Epidermal melanocyte (primary cell): ENCODE results near the gene TBC1D16.

ENCODE experiments used
- DNase-seq: peaks from one replicate; pipeline ENCODE4 v3.0.0; 2011; ENCODE audit warnings: low spot score; ENCODE audit not compliant: insufficient read length

TBC1D16 gene

DNA sequence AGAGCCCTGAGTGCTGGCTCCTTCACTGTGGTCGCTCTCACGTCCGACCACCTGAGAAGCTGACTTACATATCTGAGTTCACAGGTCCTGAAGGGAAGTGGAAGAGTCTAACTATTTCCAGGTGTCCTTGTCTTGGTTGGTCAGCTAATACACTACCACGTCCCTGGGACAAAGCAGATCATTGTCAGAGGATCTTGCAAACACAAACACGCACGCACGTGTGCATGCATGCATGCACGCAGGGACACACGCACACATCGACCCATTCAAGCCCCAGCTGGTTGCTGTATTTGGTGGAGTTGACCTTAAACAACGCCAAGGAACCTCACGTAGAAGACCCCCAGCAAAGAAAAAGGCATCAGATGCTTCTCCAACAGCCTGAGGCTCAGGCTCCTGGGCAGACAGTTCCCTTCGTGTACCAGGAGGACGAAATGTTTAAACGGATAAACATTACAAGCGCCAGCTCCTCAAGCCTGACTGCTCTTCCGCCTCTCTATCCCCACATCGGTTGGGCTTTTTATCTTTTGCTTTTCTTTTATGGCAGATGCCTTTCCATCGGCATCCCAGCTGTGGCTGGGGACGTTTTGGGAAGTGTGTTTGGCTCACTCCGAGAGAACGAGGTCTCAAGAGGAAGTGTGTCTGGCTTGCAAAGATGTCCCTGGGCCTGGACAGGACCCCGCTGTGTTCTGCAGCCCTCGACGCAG, 95.8 kb downstream of the TBC1D16 start:
- DNase-seq, result peak; percentile 16

DNA sequence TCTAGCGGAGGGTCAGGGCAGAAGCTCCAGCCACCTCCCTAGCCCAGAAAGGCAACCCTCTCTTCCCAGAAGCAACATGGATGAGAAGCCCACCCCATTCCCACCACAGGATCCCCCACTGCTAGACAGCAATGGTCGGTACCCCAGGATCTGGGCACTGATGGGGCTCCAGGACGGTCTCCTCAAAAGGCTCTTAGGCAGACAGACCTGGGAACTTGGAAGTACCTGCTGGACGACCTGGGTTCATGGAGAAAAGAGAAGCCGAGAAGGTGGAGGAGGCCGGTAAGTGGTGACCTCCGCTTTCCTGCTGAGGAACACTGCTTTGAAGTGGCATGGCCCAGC, 96.6 kb downstream of the TBC1D16 start:
- no peak for DNase-seq

DNA sequence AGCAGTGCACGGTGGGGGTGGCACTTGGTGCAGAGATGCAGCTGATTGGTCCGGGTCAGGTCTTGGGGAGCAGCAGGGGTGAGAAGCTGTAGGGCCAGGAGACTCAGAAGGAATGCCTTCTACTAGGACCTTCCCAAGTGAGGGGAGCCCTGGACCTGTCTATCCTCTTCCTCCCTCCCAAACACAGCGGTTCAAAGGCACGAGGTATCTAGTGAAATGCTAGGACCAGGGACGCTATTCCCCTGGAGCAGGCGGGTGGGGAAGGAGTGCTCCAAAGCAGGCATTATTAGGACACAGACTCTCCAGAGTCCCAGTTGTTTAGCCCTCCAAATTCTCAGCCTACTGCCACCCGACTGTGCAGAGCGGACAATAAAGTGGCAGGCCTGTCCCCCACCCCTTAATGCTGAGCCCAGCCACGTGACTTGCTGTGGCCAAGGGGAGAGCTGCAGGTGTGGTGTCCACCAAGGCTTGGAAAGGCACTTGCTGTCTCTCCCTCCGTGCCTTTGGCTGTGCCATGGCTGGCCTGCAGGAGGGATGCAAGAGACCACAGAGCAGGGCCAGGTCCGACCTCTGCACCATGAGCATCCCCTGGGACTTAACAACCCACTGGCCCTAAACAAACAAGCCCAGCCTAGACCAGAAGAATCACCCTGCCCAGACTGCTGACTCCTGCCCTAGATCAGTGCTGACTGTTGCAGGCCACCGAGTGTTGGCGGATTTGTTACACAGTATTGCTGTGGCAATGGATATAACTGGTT, 97.2 kb downstream of the TBC1D16 start:
- no peak for DNase-seq

DNA sequence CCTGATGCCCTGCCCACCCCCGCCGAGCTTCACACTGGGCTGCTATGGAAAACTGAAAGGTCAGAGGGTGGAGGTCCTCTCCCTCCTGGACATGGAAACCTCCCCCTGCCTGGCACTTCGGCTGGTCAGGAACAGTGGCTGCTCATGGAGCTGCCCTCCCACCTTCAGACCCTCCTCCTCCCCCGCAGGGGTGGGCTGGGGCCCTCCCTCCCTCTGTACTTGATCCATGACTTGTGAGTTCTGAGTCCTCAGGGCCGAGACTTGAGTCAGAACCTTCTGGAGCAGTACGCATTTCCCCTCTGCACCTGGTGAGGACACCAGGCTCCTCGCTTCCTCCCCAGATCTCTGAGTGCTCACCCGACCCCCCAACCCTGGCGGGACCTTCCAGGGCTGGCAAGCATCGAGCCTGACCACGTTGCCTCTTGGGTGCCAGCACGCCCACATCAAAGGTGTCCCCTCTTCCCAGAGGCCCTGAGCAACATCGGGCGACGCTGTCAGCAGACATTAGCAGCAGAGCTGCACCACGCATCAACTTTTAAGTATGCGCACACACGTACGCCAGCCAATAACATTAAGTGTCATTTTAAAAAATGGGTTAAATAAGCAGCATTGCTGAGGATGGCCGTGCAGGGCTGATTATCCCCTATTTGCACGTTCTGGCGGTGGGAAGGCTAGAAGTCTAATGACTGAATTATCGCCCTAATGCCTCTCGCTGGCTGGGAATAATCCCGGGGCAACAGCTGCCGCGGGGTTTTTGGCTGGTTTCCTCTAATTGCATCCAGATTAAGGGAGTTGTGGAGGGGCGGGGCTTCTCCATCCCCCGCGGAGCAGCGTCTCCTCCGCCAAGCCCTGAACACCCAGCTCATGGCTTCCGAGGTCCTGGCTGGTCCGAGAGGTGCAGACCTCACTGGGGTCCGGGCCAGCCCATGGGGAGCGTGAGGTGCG, 98.0 kb downstream of the TBC1D16 start:
- DNase-seq, result no peak

DNA sequence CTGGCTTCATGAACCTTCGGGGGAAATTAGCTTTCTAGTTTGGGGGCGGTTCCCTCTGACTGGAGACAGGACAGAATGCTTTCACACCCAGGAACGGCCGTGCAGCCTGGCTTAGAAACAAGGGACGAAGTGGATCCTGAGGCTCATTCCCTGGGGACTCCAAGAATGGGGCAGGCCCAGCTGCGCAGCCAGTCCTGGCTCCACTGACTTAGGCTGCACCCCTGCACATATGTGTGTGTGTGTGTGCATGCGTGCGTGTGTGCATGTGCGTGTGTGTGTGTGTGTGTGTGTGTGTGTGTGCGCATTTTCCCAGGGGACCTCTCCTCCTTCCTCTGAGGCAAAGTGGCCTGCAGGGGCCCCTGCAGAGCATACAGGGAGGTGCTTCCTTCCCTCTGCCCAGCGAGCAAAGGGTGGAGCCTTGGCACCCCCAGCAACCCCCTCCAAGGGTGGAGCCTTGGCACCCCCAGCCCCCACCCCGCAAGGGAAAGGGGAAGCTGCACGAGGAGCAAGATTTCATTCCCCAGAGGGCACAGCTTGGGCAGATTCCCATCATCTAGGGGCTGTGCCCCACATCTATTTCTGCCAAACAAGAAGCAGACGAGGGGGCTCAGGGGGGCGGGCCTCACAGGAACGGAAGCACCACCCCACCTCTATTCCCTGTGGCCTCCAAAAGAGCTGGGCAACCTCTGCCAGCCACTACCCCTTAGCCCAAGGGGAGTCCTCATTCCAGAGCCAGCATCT, 98.9 kb downstream of the TBC1D16 start:
- DNase-seq, result no peak

DNA sequence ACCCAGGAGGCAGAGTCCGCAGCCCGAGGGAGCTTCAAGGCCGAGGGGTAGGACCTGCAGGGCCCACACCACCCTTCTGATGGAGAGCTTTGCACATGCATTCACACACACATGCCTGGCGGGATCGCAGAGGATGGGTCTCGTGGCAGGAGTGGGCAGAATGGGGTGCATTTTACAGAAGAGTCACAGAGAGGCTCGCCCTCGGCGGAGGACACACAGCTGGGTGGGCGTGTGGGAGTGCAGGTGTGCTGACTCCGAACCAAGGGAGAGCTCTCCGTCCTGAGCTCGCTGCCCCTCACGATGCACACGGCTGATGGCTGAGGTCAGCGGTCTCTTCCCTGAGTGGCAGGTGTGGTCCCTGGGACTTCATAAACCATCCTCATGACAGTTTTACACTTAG, 99.6 kb downstream of the TBC1D16 start:
- DNase-seq, result no peak

DNA sequence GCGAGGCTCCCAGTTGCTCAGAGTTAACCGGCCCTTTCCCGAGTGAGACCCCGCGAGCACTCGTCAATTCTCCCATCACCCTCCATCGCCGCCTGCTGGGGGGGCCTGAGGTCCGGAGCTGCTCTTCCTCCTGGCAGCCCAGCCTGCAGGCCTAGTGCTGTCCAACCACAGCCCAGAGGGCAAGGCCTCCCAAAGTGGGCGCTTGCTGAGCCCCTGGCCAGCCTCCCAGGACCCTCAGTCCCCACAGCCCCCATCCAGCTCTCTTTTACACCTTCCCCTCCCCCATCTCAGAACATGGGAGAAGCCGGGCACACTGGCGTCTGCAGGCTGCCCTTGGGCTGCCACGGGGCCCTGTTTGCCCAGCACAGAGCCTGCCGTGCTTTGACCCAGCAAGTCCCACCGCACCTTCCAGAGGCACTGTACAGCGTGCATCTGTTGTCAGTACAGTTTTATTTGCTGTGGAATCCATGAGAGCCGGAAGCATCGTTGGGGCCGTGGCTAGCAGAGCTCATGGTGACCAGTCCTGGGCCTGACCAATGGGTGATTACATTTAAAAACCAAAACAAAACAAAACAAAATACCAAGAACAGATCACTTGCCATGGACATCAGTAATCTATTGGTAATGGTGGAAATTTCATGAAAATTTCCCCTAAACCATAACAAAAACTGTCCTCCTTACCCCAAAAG, 100.3 kb downstream of the TBC1D16 start:
- no peak for DNase-seq

DNA sequence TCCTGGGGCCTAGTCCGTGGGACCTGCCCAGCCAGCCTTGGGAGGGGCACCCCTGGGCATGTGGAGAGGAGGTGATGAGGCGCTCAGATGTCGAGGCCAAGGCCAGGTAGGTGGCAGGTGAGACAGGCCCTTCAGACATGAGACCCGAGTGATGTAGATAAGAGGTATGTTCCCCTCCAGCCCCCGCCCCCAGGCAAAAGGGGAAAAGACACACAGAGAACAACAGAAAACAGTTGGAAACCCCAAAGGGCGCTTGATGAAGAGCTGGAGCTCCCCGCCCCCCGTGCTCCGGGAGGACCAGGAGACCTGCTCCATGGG, 101.1 kb downstream of the TBC1D16 start:
- no peak for DNase-seq

DNA sequence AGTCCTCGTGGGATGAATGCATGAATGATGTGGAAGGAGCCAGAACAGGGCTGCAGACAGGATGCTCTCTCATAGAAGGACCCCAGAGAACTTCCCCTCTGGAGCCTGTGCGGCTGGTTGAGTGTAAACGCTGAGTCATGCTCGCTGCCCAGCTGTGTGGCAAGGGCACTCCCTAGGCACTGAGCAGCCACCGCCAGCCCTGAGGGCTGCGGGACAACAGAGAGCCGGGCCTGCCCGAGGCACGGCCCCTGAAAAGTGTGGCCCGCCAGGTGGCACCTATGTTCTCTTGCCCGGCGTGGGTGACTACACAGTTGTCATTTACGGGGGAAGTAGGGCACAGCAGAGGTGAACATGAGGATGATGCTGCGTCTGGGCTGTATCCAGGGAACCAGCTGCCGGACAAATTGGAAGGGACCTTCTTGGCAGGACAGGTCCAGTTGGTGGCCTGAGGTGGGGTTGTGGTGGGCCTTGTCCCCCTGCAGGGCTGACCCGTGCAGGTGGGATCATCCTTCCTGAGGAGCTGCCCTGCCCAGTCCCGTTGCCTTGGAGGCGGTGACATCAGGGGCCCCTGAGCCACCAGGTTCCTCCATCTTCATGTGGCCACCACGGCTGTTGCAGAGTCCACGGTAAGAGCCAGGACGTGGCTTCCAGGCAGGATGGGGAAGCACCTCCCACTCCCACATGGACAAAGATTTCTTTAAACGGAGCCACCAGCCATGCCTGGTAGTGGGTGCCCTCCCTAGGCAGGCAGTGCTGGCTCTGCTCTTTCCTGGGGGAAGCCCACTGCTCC, 101.6 kb downstream of the TBC1D16 start:
- DNase-seq, result no peak

- no peak for DNase-seq
Measured at GRCh38 chr17:79932451-79933306, 103.0 kb downstream of the TBC1D16 start.

GRCh38 chr17:79931817-79932309, 103.8 kb downstream of the TBC1D16 start:
- DNase-seq, result no peak

- DNase-seq, result no peak
Measured at GRCh38 chr17:79930877-79931816, 104.5 kb downstream of the TBC1D16 start.

DNA sequence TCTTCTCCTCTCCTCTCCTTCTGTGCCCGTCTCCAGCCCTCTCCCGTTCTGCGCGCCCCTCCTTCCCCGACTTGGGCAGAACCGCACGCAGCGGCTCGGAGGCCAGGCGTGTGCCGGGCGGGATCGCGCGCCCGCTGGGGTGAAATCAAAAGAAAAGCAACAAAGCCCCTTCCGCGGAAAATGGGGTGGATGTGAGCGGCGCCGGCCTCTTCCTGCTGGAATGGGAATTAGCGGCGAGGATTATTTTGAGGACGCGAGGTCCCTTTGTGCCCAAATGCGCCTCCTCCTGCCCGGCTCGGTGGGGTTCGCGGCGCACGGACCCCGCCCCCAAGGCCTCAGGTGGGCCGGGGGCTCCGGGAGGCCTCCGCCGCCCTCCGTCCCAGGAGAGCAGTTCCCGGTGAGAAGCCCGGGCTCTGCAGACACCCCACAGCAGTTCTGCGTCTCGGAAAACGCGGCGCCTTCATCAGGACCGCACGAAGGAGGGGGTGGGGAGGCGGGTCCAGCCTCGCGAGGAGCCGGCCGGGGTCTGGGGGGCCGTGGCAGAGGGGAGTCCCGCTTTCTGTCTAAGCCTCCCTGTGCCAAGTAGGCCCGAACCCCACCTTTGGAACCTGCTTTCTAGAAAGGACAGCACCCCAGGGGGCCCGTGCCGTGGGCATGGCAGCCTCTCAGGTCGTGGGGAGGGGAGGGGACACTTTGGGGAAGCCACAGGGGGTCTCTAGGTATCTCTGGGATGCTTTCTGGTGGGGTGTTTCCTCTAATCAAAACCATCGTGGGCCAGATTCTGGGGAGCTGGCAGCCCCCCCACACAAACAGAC, 105.4 kb downstream of the TBC1D16 start:
- no peak for DNase-seq

GRCh38 chr17:79929257-79930061, 106.2 kb downstream of the TBC1D16 start:
- no peak for DNase-seq

DNA sequence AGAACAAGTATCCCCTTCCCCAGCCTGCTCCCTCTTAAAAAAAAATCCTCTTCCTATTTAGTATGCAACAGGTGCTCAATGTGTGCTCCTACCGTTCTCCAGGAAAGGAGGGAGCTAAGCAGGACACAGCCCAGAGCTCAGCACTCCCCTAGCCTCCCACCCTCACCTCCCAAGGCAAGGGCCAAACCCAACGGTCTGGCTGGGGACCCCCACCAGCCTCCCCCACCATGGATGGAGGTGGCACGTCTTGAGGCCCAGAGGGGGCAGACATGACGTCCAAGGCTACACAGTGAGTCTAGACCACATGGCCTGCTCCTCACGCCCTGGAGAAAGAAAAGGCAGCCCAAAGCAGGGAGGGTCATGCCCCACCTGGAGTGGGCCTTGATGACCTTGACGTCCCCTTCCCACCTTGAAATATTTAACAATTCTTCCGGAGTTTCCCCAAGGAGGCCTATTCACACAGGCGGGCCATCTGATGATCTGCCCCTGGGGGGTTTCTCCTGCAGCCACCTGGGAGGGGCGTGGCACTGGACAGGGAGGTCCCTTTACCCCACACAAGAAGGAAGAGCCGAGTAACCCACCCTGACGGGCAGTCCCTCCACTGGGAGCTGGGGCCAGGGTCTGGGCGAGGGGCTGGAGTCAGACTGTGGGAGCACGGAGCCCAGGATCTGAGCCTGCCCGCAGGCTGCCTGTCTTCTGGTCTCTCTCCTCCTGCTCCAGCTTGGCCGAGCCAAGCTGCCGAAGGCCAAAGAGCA, 107.0 kb downstream of the TBC1D16 start:
- no peak for DNase-seq
